Measurements from ENCODE around the gene BNIP3. TPM values are rescaled to one million over a fixed set of nuclear protein-coding genes. Genes with fewer than 3 reads are reported as not detected.

BNIP3 gene
- total RNA-seq, 1 experiment from 2014 or later = 57.1 TPM

DNA sequence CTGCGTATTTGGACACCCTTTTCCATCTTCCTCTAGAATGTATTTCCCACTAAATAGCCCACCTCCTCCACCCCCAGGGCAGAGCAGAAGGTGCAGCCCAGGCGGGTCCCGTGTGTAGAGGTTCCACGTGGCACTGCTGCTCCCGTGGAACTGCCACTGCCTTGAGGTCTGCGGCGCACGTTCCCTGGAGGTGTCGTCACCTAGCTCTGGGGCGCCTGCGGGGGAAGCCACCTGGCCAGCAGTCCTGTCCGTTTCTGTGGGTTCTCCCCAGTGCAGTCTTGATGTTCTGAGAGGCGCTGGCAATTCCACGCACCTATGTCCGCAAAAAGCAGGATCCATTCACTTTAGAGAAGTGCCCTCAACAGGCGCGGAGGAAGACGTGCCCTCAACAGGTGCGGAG is 21.9 kb downstream of the BNIP3 start:
- Mint-ChIP-seq H3K27me3 (ENCODE audit: low read depth) (no peaks in the 10 kb centered on the region), H3K36me3 (ENCODE audit: insufficient read depth in 1 of 3, low read depth in 3 of 3) (peaks cover 44 to 51% (median 48%) of the 10 kb centered on the region in 3 experiments), H3K4me1 (0 out of 4 replicates have a peak, but pooled peaks cover 0 to 6% of the 10 kb centered on the region in 2 experiments), H3K27ac (no peak overlapping the region; a peak in 2 of 7 replicates), H3K9me3 (peaks cover 12 to 25% of the 10 kb centered on the region in 2 experiments), H3K4me3 (no peak overlapping the region)
- Histone ChIP-seq H3K56ac (ENCODE audit: insufficient read length, low read depth, low read length) (no peak overlapping the region), H3K27me3 (ENCODE audit: insufficient read depth, low read length) (no peaks in the 10 kb centered on the region), H3K27ac (ENCODE audit: insufficient read length, low read depth, low read length) (no peak overlapping the region), H3K4me2 (ENCODE audit: insufficient read depth, insufficient read length, low read length) (no peak overlapping the region), H4K91ac (ENCODE audit: insufficient read length, low read depth, low read length) (no peak overlapping the region), H2AK5ac (ENCODE audit: insufficient read length, low read length) (no peak overlapping the region), H2BK120ac (ENCODE audit: low read depth, low read length, poor library complexity, severe bottlenecking) (no peak overlapping the region), H4K20me1 (ENCODE audit: control insufficient read depth, insufficient read depth, insufficient read length) (peaks cover 3% of the 10 kb centered on the region), H3K23ac (ENCODE audit: insufficient read length, low read depth, low read length) (no peak overlapping the region), H3K9ac (ENCODE audit: extremely low read depth, insufficient read length, low read length) (no peak overlapping the region), H2BK12ac (ENCODE audit: insufficient read length, low read depth, low read length) (no peak overlapping the region), H2BK20ac (ENCODE audit: low read depth, low read length, poor library complexity, severe bottlenecking) (no peak overlapping the region), H2BK5ac (ENCODE audit: insufficient read length, low read length) (no peak overlapping the region), H3K79me1 (ENCODE audit: insufficient read depth, low read depth, low read length, poor library complexity, severe bottlenecking) (no peaks in the 10 kb centered on the region), H3K9me3 (ENCODE audit: control insufficient read depth, low read depth, low read length) (no peaks in the 10 kb centered on the region), H3K4me1 (ENCODE audit: insufficient read depth, low read length) (no peaks in the 10 kb centered on the region), H2AFZ (ENCODE audit: low read length) (no peak overlapping the region), H3K23me2 (ENCODE audit: insufficient read length, low read depth, low read length, poor library complexity, severe bottlenecking) (peaks cover 4% of the 10 kb centered on the region), H3K4ac (ENCODE audit: low read depth, low read length) (no peak overlapping the region), H3K18ac (ENCODE audit: insufficient read length, low read depth, low read length) (no peak overlapping the region), H3T11ph (ENCODE audit: low read length) (no peak overlapping the region), H2BK15ac (ENCODE audit: low read depth, low read length) (no peak overlapping the region; the same call in 1 of the 2 replicates), H4K5ac (ENCODE audit: insufficient read length, low read depth, low read length) (no peak overlapping the region), H3K14ac (ENCODE audit: insufficient read depth, low read length) (no peak overlapping the region), H3K79me2 (ENCODE audit: insufficient read depth, low read length) (no peaks in the 10 kb centered on the region), H4K8ac (replicated peaks; ENCODE audit: insufficient read length, low read depth, low read length) (no peak overlapping the region)
- DNase-seq = no peak
- no peak for TF ChIP-seq CTCF (conservative IDR thresholded peaks at IDR 0.05)
- no CpG with 5 or more reads among the region's 19 CpGs for WGBS (ENCODE audit: extremely low coverage, insufficient read length, low lambda C conversion rate)
